PC-9 (cell line): ENCODE measurements around the gene IL15. TPM values are rescaled to one million over a fixed set of nuclear protein-coding genes. Genes with fewer than 3 reads are reported as not detected.

Source experiments
- BruUV-seq: library from RNA; stranded (reverse); fragments of 400-500 nt; replicated peaks from 2 replicates; lab custom pipeline; 2021; lab: Mats Ljungman, UMichigan
- CTCF ChIA-PET: fragments of 300-600 bp; sonication (Branson Sonifier 250); formaldehyde crosslinking; loops from one replicate; lab custom pipeline; 2022; ENCODE audit warnings: antibody characterized with exemption; lab: Charles Lee
- POLR2A ChIA-PET: fragments of 300-600 bp; sonication (Branson Sonifier 250); formaldehyde crosslinking; loops from one replicate; lab custom pipeline; 2022; ENCODE audit warnings: antibody characterized with exemption; ENCODE audit not compliant: unreplicated experiment; lab: Charles Lee
- DNase-seq, 2 experiments: peaks; one replicate each; pipeline versions ENCODE4 v3.0.0 to v3.0.0-alpha.2; 2015 to 2022; ENCODE audit warnings: mixed read lengths in 1 of 2
- H2AFZ ChIP-seq: fragments of 200-600 bp; sonication (generic); 2 replicates; pipeline ENCODE4 v1.8.1; 2017; ENCODE audit warnings: antibody characterized with exemption
- H3F3A ChIP-seq: fragments of 200-600 bp; sonication (generic); 2 replicates; pipeline ENCODE4 v1.8.1; 2017; ENCODE audit warnings: antibody characterized with exemption, mild to moderate bottlenecking, low read depth; ENCODE audit not compliant: insufficient read depth
- H3K27ac ChIP-seq: fragments of 200-600 bp; sonication (generic); 2 replicates; pipeline ENCODE4 v1.6.1; 2016; ENCODE audit warnings: mixed run types
- H3K27me3 ChIP-seq: fragments of 200-600 bp; sonication (generic); 2 replicates; pipeline ENCODE4 v1.6.1; 2016; ENCODE audit warnings: low read depth, mixed run types; ENCODE audit not compliant: insufficient read depth
- H3K36me3 ChIP-seq: fragments of 200-600 bp; sonication (generic); 2 replicates; pipeline ENCODE4 v1.6.1; 2016; ENCODE audit warnings: low read depth, mixed run types
- H3K4me1 ChIP-seq: fragments of 200-600 bp; sonication (generic); replicated peaks from 2 replicates; pipeline ENCODE4 v1.6.1; 2016; ENCODE audit warnings: mixed run types; ENCODE audit not compliant: insufficient read depth
- H3K4me2 ChIP-seq: fragments of 200-600 bp; sonication (generic); 2 replicates; pipeline ENCODE4 v1.6.1; 2017; ENCODE audit warnings: mixed run types
- H3K4me3 ChIP-seq: fragments of 200-600 bp; sonication (generic); 2 replicates; pipeline ENCODE4 v1.6.1; 2016; ENCODE audit warnings: mixed run types
- H3K79me2 ChIP-seq: fragments of 200-600 bp; sonication (generic); 2 replicates; pipeline ENCODE4 v1.6.1; 2017; ENCODE audit warnings: low read depth, mixed run types
- H3K9me2 ChIP-seq: fragments of 200-600 bp; sonication (generic); 2 replicates; pipeline ENCODE4 v1.8.1; 2017; ENCODE audit warnings: mild to moderate bottlenecking; ENCODE audit not compliant: insufficient read depth
- H3K9me3 ChIP-seq: fragments of 200-600 bp; sonication (generic); 2 replicates; pipeline ENCODE4 v1.8.1; 2016; ENCODE audit warnings: low read depth; ENCODE audit not compliant: insufficient read depth
- H4K20me1 ChIP-seq: fragments of 200-600 bp; sonication (generic); 2 replicates; pipeline ENCODE4 v1.8.1; 2017; ENCODE audit not compliant: insufficient read depth
- CTCF ChIP-seq: fragments of 200-600 bp; sonication (generic); conservative IDR thresholded peaks from 2 replicates; pipeline ENCODE4 v1.6.1; 2017; ENCODE audit warnings: mixed run types, antibody characterized with exemption, mild to moderate bottlenecking, moderate library complexity
- EZH2 ChIP-seq: fragments of 200-600 bp; sonication (generic); IDR thresholded peaks from 2 replicates; pipeline ENCODE4 v1.8.0; 2017; ENCODE audit warnings: antibody characterized with exemption, low read depth
- intact Hi-C: fragments of 100-400 bp; cut with micrococcal nuclease; formaldehyde crosslinking; loops from one replicate; pipeline ENCODE4 v1.10.0; 2022; ENCODE audit not compliant: unreplicated experiment
- total RNA-seq: library from RNA; stranded (reverse); gene quantifications from 2 replicates; pipeline ENCODE4 v1.2.3, GENCODE V29; 2021

IL15 gene
- total RNA-seq, 1 experiment from 2014 or later = 4.2 TPM

GRCh38 chr4:141643557-141643956, 7.2 kb downstream of the IL15 start:
- no TSS peak for BruUV-seq
- Histone ChIP-seq H3F3A (no peaks in the 10 kb centered on the region), H3K4me2 (peak overlapping the region; percentile 7; the same call in 1 of the 2 replicates), H3K27me3 (no peaks in the 10 kb centered on the region), H4K20me1 (no peaks in the 10 kb centered on the region), H3K4me3 (no peak overlapping the region), H2AFZ (peak overlapping the region; percentile 52; the same call in 1 of the 2 replicates), H3K9me2 (no peaks in the 10 kb centered on the region), H3K9me3 (no peaks in the 10 kb centered on the region), H3K36me3 (no peaks in the 10 kb centered on the region), H3K79me2 (peaks cover 9% of the 10 kb centered on the region; the same call in 1 of the 2 replicates), H3K27ac (0 out of 2 replicates have a peak overlapping the region, but pooled peaks have one; percentile 4), H3K4me1 (peaks cover 25% of the 10 kb centered on the region)
- ChIA-PET CTCF (no interaction called here), POLR2A (no interaction called here)
- DNase-seq = peak in 1 of 2 experiments; percentile 58
- TF ChIP-seq EZH2 (no peak), CTCF (no peak)
- intact Hi-C loops = no loop called here

GRCh38 chr4:141645611-141646340, 9.4 kb downstream of the IL15 start:
- intact Hi-C loops = no loop called here
- H3K4me3 ChIP-seq = no peak overlapping the region
- no peak for TF ChIP-seq EZH2
- no peak for TF ChIP-seq CTCF
- no peak overlapping the region for H2AFZ ChIP-seq
- no peaks in the 10 kb centered on the region for H3F3A ChIP-seq
- no peaks in the 10 kb centered on the region for H3K79me2 ChIP-seq
- no peaks in the 10 kb centered on the region for H3K36me3 ChIP-seq
- POLR2A ChIA-PET = no interaction called here
- H3K4me1 ChIP-seq = peaks cover 22% of the 10 kb centered on the region
- H3K4me2 ChIP-seq = no peak overlapping the region
- H3K9me2 ChIP-seq = no peaks in the 10 kb centered on the region
- H3K27me3 ChIP-seq = no peaks in the 10 kb centered on the region
- BruUV-seq = no TSS peak
- H3K27ac ChIP-seq = no peak overlapping the region
- CTCF ChIA-PET = no interaction called here
- no peak for DNase-seq
- no peaks in the 10 kb centered on the region for H3K9me3 ChIP-seq
- no peaks in the 10 kb centered on the region for H4K20me1 ChIP-seq

GRCh38 chr4:141646969-141647368, 10.6 kb downstream of the IL15 start:
- BruUV-seq = no TSS peak
- no peak for TF ChIP-seq EZH2
- TF ChIP-seq CTCF = no peak
- ChIA-PET POLR2A (no interaction called here), CTCF (interaction anchor here (0.6 kb wide), 1 partner anchor 1752 kb away, joined by 3 read pairs; no protein-coding TSS in a partner anchor)
- Histone ChIP-seq H3K4me2 (no peak overlapping the region), H3K4me3 (no peak overlapping the region), H4K20me1 (no peaks in the 10 kb centered on the region), H3F3A (no peaks in the 10 kb centered on the region), H3K27me3 (no peaks in the 10 kb centered on the region), H3K9me2 (no peaks in the 10 kb centered on the region), H3K9me3 (no peaks in the 10 kb centered on the region), H3K79me2 (no peaks in the 10 kb centered on the region), H2AFZ (no peak overlapping the region), H3K36me3 (no peaks in the 10 kb centered on the region), H3K27ac (no peak overlapping the region), H3K4me1 (peaks cover 22% of the 10 kb centered on the region)
- intact Hi-C loops = no loop called here
- no peak for DNase-seq
